ENCODE data around the gene TGFBR2. TPM values are rescaled to one million over a fixed set of nuclear protein-coding genes. Genes with fewer than 3 reads are reported as not detected.

TGFBR2 gene
- total RNA-seq, 1 donor from 2014 or later = 39.9 TPM

DNA sequence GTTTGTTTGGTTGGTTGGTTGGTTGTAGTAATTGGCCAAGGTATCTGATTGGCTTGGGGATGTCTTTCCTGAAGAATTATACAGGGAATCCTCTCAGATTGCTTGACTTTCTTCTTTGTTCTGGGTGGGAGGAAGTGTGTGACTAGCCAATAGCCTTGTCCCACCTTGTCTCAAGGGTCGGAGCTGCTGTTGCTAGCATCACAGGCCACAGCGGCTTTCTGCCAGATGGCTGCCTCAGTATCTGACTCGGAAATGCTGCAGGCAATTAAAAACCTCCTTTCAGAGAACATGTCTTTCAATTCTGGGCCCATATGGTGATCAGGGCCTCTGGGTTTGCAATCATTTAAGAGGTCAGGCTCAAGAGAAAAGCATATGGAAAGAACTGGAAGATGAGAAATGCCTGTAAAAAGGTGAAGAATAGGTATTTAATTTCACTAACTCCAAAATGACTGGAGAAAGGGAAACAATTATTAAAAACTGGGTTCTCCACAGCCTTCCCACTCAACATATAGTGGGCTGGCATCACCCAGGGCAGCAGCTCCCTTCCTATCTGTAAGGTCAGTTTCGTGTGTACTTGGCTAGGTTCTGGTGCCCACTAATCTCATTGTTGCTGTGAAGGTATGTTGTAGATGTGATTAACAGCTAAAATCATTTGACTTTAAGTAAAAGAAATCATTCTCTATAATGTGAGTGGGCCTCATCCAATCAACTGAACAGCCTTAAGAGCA is 32.4 kb downstream of the TGFBR2 start:
- H3K4me1 Mint-ChIP-seq (ENCODE audit: low read depth, unreplicated experiment) = peaks cover 14% of the 10 kb centered on the region
- H3K4me3 Mint-ChIP-seq (ENCODE audit: unreplicated experiment) = no peak overlapping the region
- Histone ChIP-seq H4K20me1 (ENCODE audit: insufficient read depth, low read length) (peaks cover 44% of the 10 kb centered on the region), H3K27me3 (ENCODE audit: insufficient read depth, low read length) (no peaks in the 10 kb centered on the region), H3K4me2 (ENCODE audit: low read length) (no peak overlapping the region), H3K27ac (ENCODE audit: low read depth, low read length) (no peak overlapping the region), H3K9ac (ENCODE audit: low read length) (no peak overlapping the region), H3K9me3 (ENCODE audit: insufficient read depth, low read depth, low read length) (no peaks in the 10 kb centered on the region), H3K36me3 (ENCODE audit: insufficient read depth, low read length) (peaks cover 14% of the 10 kb centered on the region), H3K4me1 (ENCODE audit: insufficient read depth, low read length) (no peaks in the 10 kb centered on the region), H3K79me2 (ENCODE audit: insufficient read depth, low read length) (peaks cover 100% of the 10 kb centered on the region), H2AFZ (ENCODE audit: low read depth, low read length) (no peak overlapping the region), H3K4me3 (ENCODE audit: insufficient read depth, low read depth, low read length) (no peak overlapping the region)
- DNase-seq (ENCODE audit: low read depth) = no peak
- no peak for FAIRE-seq
- H3K9me3 Mint-ChIP-seq (ENCODE audit: unreplicated experiment) = no peaks in the 10 kb centered on the region
- H3K27me3 Mint-ChIP-seq (ENCODE audit: low read depth, unreplicated experiment) = no peaks in the 10 kb centered on the region
- TF ChIP-seq, protein P1, sequence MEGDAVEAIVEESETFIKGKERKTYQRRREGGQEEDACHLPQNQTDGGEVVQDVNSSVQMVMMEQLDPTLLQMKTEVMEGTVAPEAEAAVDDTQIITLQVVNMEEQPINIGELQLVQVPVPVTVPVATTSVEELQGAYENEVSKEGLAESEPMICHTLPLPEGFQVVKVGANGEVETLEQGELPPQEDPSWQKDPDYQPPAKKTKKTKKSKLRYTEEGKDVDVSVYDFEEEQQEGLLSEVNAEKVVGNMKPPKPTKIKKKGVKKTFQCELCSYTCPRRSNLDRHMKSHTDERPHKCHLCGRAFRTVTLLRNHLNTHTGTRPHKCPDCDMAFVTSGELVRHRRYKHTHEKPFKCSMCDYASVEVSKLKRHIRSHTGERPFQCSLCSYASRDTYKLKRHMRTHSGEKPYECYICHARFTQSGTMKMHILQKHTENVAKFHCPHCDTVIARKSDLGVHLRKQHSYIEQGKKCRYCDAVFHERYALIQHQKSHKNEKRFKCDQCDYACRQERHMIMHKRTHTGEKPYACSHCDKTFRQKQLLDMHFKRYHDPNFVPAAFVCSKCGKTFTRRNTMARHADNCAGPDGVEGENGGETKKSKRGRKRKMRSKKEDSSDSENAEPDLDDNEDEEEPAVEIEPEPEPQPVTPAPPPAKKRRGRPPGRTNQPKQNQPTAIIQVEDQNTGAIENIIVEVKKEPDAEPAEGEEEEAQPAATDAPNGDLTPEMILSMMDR (IDR thresholded peaks at IDR 0.05; ENCODE audit: insufficient read depth, low read depth, low read length) = no peak
- no peak for TF ChIP-seq EZH2 (IDR thresholded peaks at IDR 0.05; ENCODE audit: insufficient read depth, low read length)
- H3K36me3 Mint-ChIP-seq (ENCODE audit: low read depth, unreplicated experiment) = peaks cover 20% of the 10 kb centered on the region
- H3K27ac Mint-ChIP-seq (ENCODE audit: unreplicated experiment) = no peak overlapping the region

DNA sequence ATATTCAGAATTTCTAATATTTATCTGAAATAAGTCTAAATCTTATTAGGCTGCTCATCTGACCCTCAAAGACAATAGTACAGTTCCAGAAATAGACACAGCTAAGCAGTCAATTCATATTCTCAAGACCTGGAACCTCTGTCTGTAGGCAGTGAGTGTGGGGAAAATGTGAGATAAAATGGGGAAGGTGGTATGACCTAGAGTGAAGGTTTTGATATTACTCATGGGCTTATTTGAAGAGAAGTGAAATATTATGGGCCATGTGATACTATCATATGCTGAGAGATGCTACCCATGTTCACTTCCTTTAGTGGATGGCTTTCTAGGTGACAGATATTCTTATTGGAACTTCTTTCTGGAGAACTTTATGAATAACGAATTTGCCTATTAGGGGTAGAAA is 33.5 kb downstream of the TGFBR2 start:
- H3K9ac ChIP-seq (ENCODE audit: low read length) = no peak overlapping the region
- no peak overlapping the region for H2AFZ ChIP-seq (ENCODE audit: low read depth, low read length)
- H3K27ac ChIP-seq (ENCODE audit: low read depth, low read length) = no peak overlapping the region
- no peak overlapping the region for H3K4me2 ChIP-seq (ENCODE audit: low read length)
- no peak overlapping the region for H3K4me3 ChIP-seq (ENCODE audit: insufficient read depth, low read depth, low read length)
- peaks cover 99% of the 10 kb centered on the region for H3K79me2 ChIP-seq (ENCODE audit: insufficient read depth, low read length)
- Mint-ChIP-seq H3K4me1 (ENCODE audit: low read depth, unreplicated experiment) (peaks cover 14% of the 10 kb centered on the region), H3K36me3 (ENCODE audit: low read depth, unreplicated experiment) (peaks cover 23% of the 10 kb centered on the region), H3K9me3 (ENCODE audit: unreplicated experiment) (no peaks in the 10 kb centered on the region), H3K27me3 (ENCODE audit: low read depth, unreplicated experiment) (no peaks in the 10 kb centered on the region), H3K27ac (ENCODE audit: unreplicated experiment) (no peak overlapping the region), H3K4me3 (ENCODE audit: unreplicated experiment) (no peak overlapping the region)
- no peak for DNase-seq (ENCODE audit: low read depth)
- no peaks in the 10 kb centered on the region for H3K4me1 ChIP-seq (ENCODE audit: insufficient read depth, low read length)
- TF ChIP-seq, protein P1 (IDR thresholded peaks at IDR 0.05; ENCODE audit: insufficient read depth, low read depth, low read length) = no peak
- no peak for TF ChIP-seq EZH2 (IDR thresholded peaks at IDR 0.05; ENCODE audit: insufficient read depth, low read length)
- no peak for FAIRE-seq
- peaks cover 54% of the 10 kb centered on the region for H4K20me1 ChIP-seq (ENCODE audit: insufficient read depth, low read length)
- no peaks in the 10 kb centered on the region for H3K27me3 ChIP-seq (ENCODE audit: insufficient read depth, low read length)
- peaks cover 11% of the 10 kb centered on the region for H3K36me3 ChIP-seq (ENCODE audit: insufficient read depth, low read length)
- no peaks in the 10 kb centered on the region for H3K9me3 ChIP-seq (ENCODE audit: insufficient read depth, low read depth, low read length)

DNA sequence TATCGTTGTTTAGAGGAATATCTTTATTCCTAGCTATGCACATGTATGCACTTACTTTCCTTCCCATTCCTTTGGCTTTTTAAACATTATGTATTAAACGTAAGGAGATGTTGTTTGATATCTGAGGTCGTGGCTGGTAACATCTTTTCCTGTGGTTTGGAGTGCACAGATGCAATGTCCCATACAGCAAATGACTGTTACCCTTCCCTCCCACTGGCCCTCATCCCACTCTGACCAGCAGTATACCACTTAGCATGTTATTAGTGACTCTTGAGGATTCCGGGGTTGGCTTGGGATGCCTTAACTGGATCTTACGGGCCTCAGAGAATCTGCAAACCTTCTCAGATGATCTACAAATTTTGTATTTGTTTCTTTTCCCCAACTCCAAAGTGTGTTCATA is 34.5 kb downstream of the TGFBR2 start:
- no peak for FAIRE-seq
- H3K36me3 ChIP-seq (ENCODE audit: insufficient read depth, low read length) = peaks cover 14% of the 10 kb centered on the region

More for the DNA sequence above, 34.5 kb downstream of the TGFBR2 start:
- Histone ChIP-seq H3K27ac (ENCODE audit: low read depth, low read length) (no peak overlapping the region), H3K4me3 (ENCODE audit: insufficient read depth, low read depth, low read length) (no peak overlapping the region), H4K20me1 (ENCODE audit: insufficient read depth, low read length) (peaks cover 50% of the 10 kb centered on the region), H3K79me2 (ENCODE audit: insufficient read depth, low read length) (peaks cover 90% of the 10 kb centered on the region), H3K4me1 (ENCODE audit: insufficient read depth, low read length) (no peaks in the 10 kb centered on the region), H3K27me3 (ENCODE audit: insufficient read depth, low read length) (no peaks in the 10 kb centered on the region), H3K4me2 (ENCODE audit: low read length) (no peak overlapping the region), H3K9me3 (ENCODE audit: insufficient read depth, low read depth, low read length) (no peaks in the 10 kb centered on the region), H3K9ac (ENCODE audit: low read length) (no peak overlapping the region), H2AFZ (ENCODE audit: low read depth, low read length) (no peak overlapping the region)
- no peak overlapping the region for H3K4me3 Mint-ChIP-seq (ENCODE audit: unreplicated experiment)
- H3K27me3 Mint-ChIP-seq (ENCODE audit: low read depth, unreplicated experiment) = no peaks in the 10 kb centered on the region
- no peak for TF ChIP-seq EZH2 (IDR thresholded peaks at IDR 0.05; ENCODE audit: insufficient read depth, low read length)
- TF ChIP-seq, protein P1 (IDR thresholded peaks at IDR 0.05; ENCODE audit: insufficient read depth, low read depth, low read length) = no peak
- no peak for DNase-seq (ENCODE audit: low read depth)
- H3K27ac Mint-ChIP-seq (ENCODE audit: unreplicated experiment) = no peak overlapping the region
- peaks cover 24% of the 10 kb centered on the region for H3K36me3 Mint-ChIP-seq (ENCODE audit: low read depth, unreplicated experiment)
- peaks cover 8% of the 10 kb centered on the region for H3K4me1 Mint-ChIP-seq (ENCODE audit: low read depth, unreplicated experiment)
- H3K9me3 Mint-ChIP-seq (ENCODE audit: unreplicated experiment) = no peaks in the 10 kb centered on the region
